Neural progenitor cell (in vitro differentiated cells): ENCODE data around the gene DAPK2. TPM values are rescaled to one million over a fixed set of nuclear protein-coding genes. Genes with fewer than 3 reads are reported as not detected.
"Not testable (repeated sequence)": the region's sequence is repeated elsewhere in the genome, so short reads cannot be mapped to it uniquely, and the experiment has no call there.

Experiments used
- DNase-seq: peaks from one replicate; pipeline ENCODE4 v3.0.0-alpha.2; 2016; ENCODE audit warnings: low spot score
- H2AFZ ChIP-seq: fragments of 200-600 bp; sonication (generic); replicated peaks from 2 replicates; pipeline ENCODE4 v1.6.1; 2016; ENCODE audit warnings: antibody characterized with exemption
- H3F3A ChIP-seq: fragments of 200-600 bp; sonication (generic); 2 replicates; pipeline ENCODE4 v1.6.1; 2016; ENCODE audit warnings: antibody characterized with exemption, low read depth
- H3K27ac ChIP-seq: fragments of 200-600 bp; sonication (generic); 2 replicates; pipeline ENCODE4 v1.5.1; 2016; ENCODE audit warnings: mild to moderate bottlenecking
- H3K27me3 ChIP-seq: fragments of 200-600 bp; sonication (generic); 2 replicates; pipeline ENCODE4 v1.6.1; 2016; ENCODE audit warnings: mild to moderate bottlenecking, moderate library complexity
- H3K36me3 ChIP-seq: fragments of 200-600 bp; sonication (generic); 2 replicates; pipeline ENCODE4 v1.5.1; 2016
- H3K4me1 ChIP-seq: fragments of 200-600 bp; sonication (generic); 2 replicates; pipeline ENCODE4 v1.6.1; 2016; ENCODE audit warnings: mixed run types
- H3K4me2 ChIP-seq: fragments of 200-600 bp; sonication (generic); 2 replicates; pipeline ENCODE4 v1.6.1; 2016
- H3K4me3 ChIP-seq: fragments of 200-600 bp; sonication (generic); 2 replicates; pipeline ENCODE4 v1.5.1; 2016
- H3K79me2 ChIP-seq: fragments of 200-600 bp; sonication (generic); 2 replicates; pipeline ENCODE4 v1.6.1; 2016; ENCODE audit warnings: low read depth
- H3K9ac ChIP-seq: fragments of 200-600 bp; sonication (generic); 2 replicates; pipeline ENCODE4 v1.6.1; 2016
- H3K9me3 ChIP-seq: fragments of 200-600 bp; sonication (generic); 2 replicates; pipeline ENCODE4 v1.5.1; 2016; ENCODE audit warnings: low read depth
- H4K20me1 ChIP-seq: fragments of 200-600 bp; sonication (generic); 2 replicates; pipeline ENCODE4 v1.6.1; 2016; ENCODE audit warnings: low read depth
- H3K27ac Mint-ChIP-seq: 3 replicates; pipeline ENCODE4 v1.8.0; 2021; ENCODE audit warnings: mixed read lengths
- H3K27me3 Mint-ChIP-seq: 2 replicates; pipeline ENCODE4 v1.8.0; 2022; ENCODE audit warnings: low read depth, mild to moderate bottlenecking, inconsistent platforms, moderate library complexity, mixed read lengths; ENCODE audit not compliant: insufficient read depth
- H3K36me3 Mint-ChIP-seq: 3 replicates; pipeline ENCODE4 v1.8.0; 2021; ENCODE audit warnings: mixed read lengths
- H3K4me1 Mint-ChIP-seq: 3 replicates; pipeline ENCODE4 v1.8.0; 2021; ENCODE audit warnings: mixed read lengths
- H3K4me3 Mint-ChIP-seq: 3 replicates; pipeline ENCODE4 v1.8.0; 2021; ENCODE audit warnings: mild to moderate bottlenecking, moderate library complexity, mixed read lengths
- H3K9me3 Mint-ChIP-seq: 3 replicates; pipeline ENCODE4 v1.8.0; 2020; ENCODE audit warnings: mixed read lengths
- CTCF ChIP-seq: fragments of 200-600 bp; sonication (generic); IDR thresholded peaks from 2 replicates; pipeline ENCODE4 v1.5.1; 2017; ENCODE audit warnings: antibody characterized with exemption, mild to moderate bottlenecking
- EZH2 ChIP-seq: fragments of 200-600 bp; sonication (generic); IDR thresholded peaks from 2 replicates; pipeline ENCODE4 v1.6.1; 2017; ENCODE audit warnings: antibody characterized with exemption, mild to moderate bottlenecking, moderate library complexity
- EZH2phosphoT487 ChIP-seq: fragments of 200-600 bp; sonication (generic); IDR thresholded peaks from 2 replicates; pipeline ENCODE4 v1.6.1; 2017; ENCODE audit warnings: antibody characterized with exemption
- total RNA-seq: library from RNA; depleted of rRNA; stranded (reverse); fragments of >200 nt; gene quantifications from 2 replicates; pipeline ENCODE4 v1.2.3, GENCODE V29; 2015; ENCODE audit warnings: low replicate concordance

The DAPK2 gene
- total RNA-seq, 1 donor from 2014 or later: 5.4 TPM

GRCh38 chr15:63904042-63904441, 142.2 kb downstream of the DAPK2 start:
- no peak overlapping the region for H2AFZ ChIP-seq
- no peak overlapping the region for H3K9ac ChIP-seq
- H3K4me3 ChIP-seq: no peak overlapping the region
- Mint-ChIP-seq H3K36me3 (no peaks in the 10 kb centered on the region), H3K27ac (no peak overlapping the region), H3K9me3 (no peaks in the 10 kb centered on the region), H3K4me3 (no peak overlapping the region), H3K4me1 (peaks cover 10% of the 10 kb centered on the region), H3K27me3 (peaks cover 5% of the 10 kb centered on the region)
- H3K27me3 ChIP-seq: no peaks in the 10 kb centered on the region
- no peaks in the 10 kb centered on the region for H3K79me2 ChIP-seq
- H3K27ac ChIP-seq: no peak overlapping the region
- H3F3A ChIP-seq: no peaks in the 10 kb centered on the region
- DNase-seq: no peak
- no peaks in the 10 kb centered on the region for H3K36me3 ChIP-seq
- TF ChIP-seq EZH2phosphoT487: no peak
- TF ChIP-seq CTCF: no peak
- TF ChIP-seq EZH2: no peak
- peaks cover 15% of the 10 kb centered on the region for H3K4me1 ChIP-seq
- no peak overlapping the region for H3K4me2 ChIP-seq
- H4K20me1 ChIP-seq: no peaks in the 10 kb centered on the region
- H3K9me3 ChIP-seq: no peaks in the 10 kb centered on the region

GRCh38 chr15:63902671-63903035, 143.6 kb downstream of the DAPK2 start:
- Histone ChIP-seq H3K27me3 (no peaks in the 10 kb centered on the region), H3K9ac (no peak overlapping the region), H3K79me2 (no peaks in the 10 kb centered on the region), H3K4me3 (no peak overlapping the region), H4K20me1 (no peaks in the 10 kb centered on the region), H2AFZ (no peak overlapping the region), H3K9me3 (no peaks in the 10 kb centered on the region), H3K27ac (no peak overlapping the region), H3K4me2 (no peak overlapping the region), H3K36me3 (no peaks in the 10 kb centered on the region), H3K4me1 (peaks cover 15% of the 10 kb centered on the region), H3F3A (no peaks in the 10 kb centered on the region)
- Mint-ChIP-seq H3K4me1 (peaks cover 11% of the 10 kb centered on the region), H3K36me3 (no peaks in the 10 kb centered on the region), H3K27ac (no peak overlapping the region), H3K9me3 (no peaks in the 10 kb centered on the region), H3K4me3 (no peak overlapping the region), H3K27me3 (peaks cover 7% of the 10 kb centered on the region)
- DNase-seq: no peak
- TF ChIP-seq EZH2phosphoT487: no peak

- TF ChIP-seq EZH2phosphoT487 (no peak), EZH2 (no peak), CTCF (no peak)
- no peaks in the 10 kb centered on the region for H3K36me3 Mint-ChIP-seq
- H3K9me3 Mint-ChIP-seq: no peaks in the 10 kb centered on the region
- H3K4me3 Mint-ChIP-seq: no peak overlapping the region
- H3K36me3 ChIP-seq: no peaks in the 10 kb centered on the region
- peaks cover 8% of the 10 kb centered on the region for H3K27me3 Mint-ChIP-seq
- H3K4me3 ChIP-seq: no peak overlapping the region
- H3K9ac ChIP-seq: no peak overlapping the region
- H3K79me2 ChIP-seq: no peaks in the 10 kb centered on the region
- peaks cover 15% of the 10 kb centered on the region for H3K4me1 ChIP-seq
- no peak overlapping the region for H3K27ac ChIP-seq
- H4K20me1 ChIP-seq: no peaks in the 10 kb centered on the region
- no peaks in the 10 kb centered on the region for H3K9me3 ChIP-seq
- H3K4me1 Mint-ChIP-seq: peaks cover 17% of the 10 kb centered on the region
- H3F3A ChIP-seq: no peaks in the 10 kb centered on the region
- H2AFZ ChIP-seq: no peak overlapping the region
- no peak for DNase-seq
- H3K27me3 ChIP-seq: no peaks in the 10 kb centered on the region
- no peak overlapping the region for H3K4me2 ChIP-seq
- no peak overlapping the region for H3K27ac Mint-ChIP-seq
Observed at GRCh38 chr15:63901912-63902670, 144.2 kb downstream of the DAPK2 start.

- DNase-seq: no peak
- H3K36me3 ChIP-seq: no peaks in the 10 kb centered on the region
- H3K9me3 ChIP-seq: no peaks in the 10 kb centered on the region
- peaks cover 8% of the 10 kb centered on the region for H3K27me3 Mint-ChIP-seq
- H3K4me3 ChIP-seq: no peak overlapping the region
- no peak overlapping the region for H3K4me2 ChIP-seq
- H3K9ac ChIP-seq: no peak overlapping the region
- no peak overlapping the region for H3K27ac ChIP-seq
- no peaks in the 10 kb centered on the region for H3K27me3 ChIP-seq
- no peak overlapping the region for H3K27ac Mint-ChIP-seq
- H3K36me3 Mint-ChIP-seq: no peaks in the 10 kb centered on the region
- TF ChIP-seq EZH2phosphoT487: no peak
- TF ChIP-seq EZH2: no peak
- TF ChIP-seq CTCF: no peak
- H3K4me1 Mint-ChIP-seq: peaks cover 35% of the 10 kb centered on the region
- peak overlapping the region; percentile 27 for H3K4me3 Mint-ChIP-seq
- no peaks in the 10 kb centered on the region for H3F3A ChIP-seq
- no peaks in the 10 kb centered on the region for H3K9me3 Mint-ChIP-seq
- no peak overlapping the region for H2AFZ ChIP-seq
- no peaks in the 10 kb centered on the region for H3K79me2 ChIP-seq
- H4K20me1 ChIP-seq: no peaks in the 10 kb centered on the region
- H3K4me1 ChIP-seq: peaks cover 15% of the 10 kb centered on the region
Observed at GRCh38 chr15:63900306-63900705, 146.0 kb downstream of the DAPK2 start.

- not testable (repeated sequence) for H3K4me3 ChIP-seq, H3K36me3 ChIP-seq, H3K79me2 ChIP-seq, H3K27me3 ChIP-seq, H3F3A ChIP-seq, H3K9me3 Mint-ChIP-seq, H3K4me2 ChIP-seq, H3K4me3 Mint-ChIP-seq, H3K27ac Mint-ChIP-seq, H3K36me3 Mint-ChIP-seq, H3K9me3 ChIP-seq, H3K27ac ChIP-seq, H3K27me3 Mint-ChIP-seq, H4K20me1 ChIP-seq, DNase-seq, H3K9ac ChIP-seq, H2AFZ ChIP-seq
- peaks cover 37% of the 10 kb centered on the region for H3K4me1 Mint-ChIP-seq
- H3K4me1 ChIP-seq: peaks cover 11% of the 10 kb centered on the region
Observed at GRCh38 chr15:63899606-63900005, 146.7 kb downstream of the DAPK2 start.
